HG03060 (cell line): ENCODE results near the gene ACACB.

Source experiments
- ATAC-seq: cut with Tn5 transposase; IDR thresholded peaks from one replicate; pipeline ENCODE4 v1.9.1; 2021; ENCODE audit warnings: low read depth, moderate number of reproducible peaks; ENCODE audit not compliant: unreplicated experiment

The ACACB gene

DNA sequence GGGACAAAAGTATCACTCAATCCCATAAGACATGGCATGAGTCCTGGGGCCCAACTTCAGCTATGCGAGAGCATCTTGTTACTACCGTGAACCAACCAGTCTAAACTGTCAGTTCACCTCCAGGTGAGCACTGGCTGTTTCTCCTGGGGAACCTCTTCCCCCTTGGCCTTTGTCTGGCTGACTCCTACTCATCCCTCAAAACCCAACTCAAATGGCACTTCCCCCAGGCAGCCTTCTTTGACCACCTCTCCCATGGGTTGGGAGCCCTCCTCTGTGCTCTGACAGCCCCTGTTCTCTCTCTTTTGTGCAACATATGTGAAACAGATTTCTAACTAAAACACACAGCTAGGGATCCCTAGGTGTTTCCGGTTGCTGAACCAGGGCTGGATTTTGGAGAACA is 155.0 kb downstream of the ACACB start:
- ATAC-seq: no peak

DNA sequence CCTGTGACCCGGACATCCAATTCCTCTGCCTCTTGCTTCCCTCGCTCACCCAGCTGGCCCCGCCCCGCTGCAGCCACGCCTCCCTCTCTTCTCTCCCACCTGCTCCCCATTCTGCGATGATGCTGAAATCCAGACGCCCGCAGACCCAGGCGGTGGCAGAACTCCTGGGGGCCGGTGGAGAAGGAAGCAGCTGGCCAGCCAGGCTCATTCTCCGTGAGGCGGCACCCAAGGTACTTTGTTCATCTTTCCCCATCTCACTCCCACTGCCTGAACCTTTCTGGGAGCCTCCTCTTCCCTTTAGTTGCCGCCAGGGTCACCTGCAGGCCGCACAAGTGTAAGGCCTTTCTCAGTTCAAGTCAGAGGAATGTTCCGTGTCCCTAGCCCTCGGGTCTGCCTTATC is 157.0 kb downstream of the ACACB start:
- ATAC-seq: no peak

DNA sequence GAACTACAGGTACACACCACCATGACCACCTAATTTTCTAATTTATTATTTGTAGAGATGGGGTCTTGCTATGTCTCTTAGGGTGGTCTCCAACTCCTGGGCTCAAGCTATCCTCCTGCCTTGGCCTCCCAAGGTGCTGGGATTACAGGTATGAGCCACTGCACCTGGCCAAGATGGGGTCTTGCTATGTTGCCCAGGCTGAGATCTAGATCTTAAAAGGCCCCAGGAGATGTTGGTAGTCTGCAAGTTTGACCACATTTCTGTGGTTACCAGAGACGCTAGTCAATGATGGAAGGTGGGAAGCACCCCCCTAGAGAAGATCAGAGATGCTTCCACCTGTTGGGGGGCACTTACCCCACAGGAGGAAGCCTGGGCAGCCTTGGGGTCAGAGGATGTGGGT is 158.0 kb downstream of the ACACB start:
- ATAC-seq: no peak

DNA sequence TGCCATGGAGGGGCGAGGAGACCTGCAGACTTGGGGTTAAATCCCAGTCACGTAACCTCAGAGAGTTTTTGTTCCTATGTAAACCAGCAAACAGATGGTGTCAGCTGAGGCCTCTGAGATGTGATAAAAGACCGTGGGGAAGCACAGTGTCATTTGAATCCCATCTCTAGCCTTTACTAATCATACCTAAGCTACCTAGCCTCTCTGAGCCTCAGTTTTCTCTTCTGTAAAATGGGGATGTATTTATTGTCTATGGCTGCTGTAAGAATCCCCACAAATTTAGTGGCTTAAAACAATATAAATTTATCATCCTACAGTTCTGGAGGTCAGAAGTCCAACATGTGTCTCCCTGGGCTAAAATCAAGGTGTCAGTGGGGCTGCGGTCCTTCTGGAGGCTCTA is 158.8 kb downstream of the ACACB start:
- ATAC-seq: no peak

DNA sequence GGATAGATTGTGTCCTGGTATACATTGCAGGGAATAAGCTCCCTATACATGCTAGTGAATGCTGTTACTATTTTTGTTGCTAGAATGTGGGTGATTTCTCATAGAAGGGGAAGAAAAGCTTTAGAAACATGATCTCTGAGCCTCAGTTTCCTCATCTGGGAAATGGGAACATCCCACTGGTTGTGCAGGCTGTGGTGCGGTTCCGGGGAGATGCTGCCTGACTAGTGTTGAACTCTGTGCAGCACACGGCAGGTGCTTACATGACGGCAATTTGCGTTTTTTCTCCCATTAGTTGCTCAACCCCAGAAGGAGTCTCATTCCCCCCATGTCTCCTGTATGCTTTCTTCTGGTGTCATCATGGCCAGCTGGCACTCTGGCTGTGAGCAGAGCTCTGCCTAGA is 159.8 kb downstream of the ACACB start:
- no peak for ATAC-seq

DNA sequence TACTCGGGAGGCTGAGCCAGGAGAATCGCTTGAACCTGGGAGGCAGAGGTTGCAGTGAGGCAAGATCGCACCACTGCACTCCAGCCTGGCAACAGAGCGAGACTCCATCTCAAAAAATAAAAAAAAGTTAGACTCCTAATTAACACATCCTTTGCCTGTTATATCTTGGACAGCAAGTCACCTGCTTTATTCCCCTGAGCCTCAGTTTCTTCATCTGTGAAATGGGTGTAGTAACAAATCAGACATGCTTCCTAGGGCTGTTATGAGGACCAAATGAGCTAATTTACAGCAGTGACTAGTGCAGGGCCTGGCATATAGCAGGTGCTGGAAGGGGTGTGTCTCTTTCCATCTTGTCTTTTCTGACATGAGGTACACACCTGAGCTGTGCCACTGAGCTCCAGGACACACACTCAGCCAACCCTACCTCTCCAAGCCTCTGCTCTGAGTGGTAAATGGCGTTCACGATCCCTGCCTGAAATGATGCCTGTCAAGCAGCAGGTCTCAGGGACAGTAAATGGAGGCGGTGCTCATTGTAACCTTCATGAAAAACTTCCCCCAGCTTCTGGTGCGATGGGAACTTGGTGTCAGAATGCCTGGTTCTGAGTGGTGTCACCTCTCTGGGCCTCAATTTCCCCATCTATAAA is 161.0 kb downstream of the ACACB start:
- no peak for ATAC-seq

GRCh38 chr12:109277899-109278762 is 161.7 kb downstream of the ACACB start:
- ATAC-seq: no peak

- no peak for ATAC-seq
These were observed 162.5 kb downstream of the ACACB start for GRCh38 chr12:109278912-109279311.

DNA sequence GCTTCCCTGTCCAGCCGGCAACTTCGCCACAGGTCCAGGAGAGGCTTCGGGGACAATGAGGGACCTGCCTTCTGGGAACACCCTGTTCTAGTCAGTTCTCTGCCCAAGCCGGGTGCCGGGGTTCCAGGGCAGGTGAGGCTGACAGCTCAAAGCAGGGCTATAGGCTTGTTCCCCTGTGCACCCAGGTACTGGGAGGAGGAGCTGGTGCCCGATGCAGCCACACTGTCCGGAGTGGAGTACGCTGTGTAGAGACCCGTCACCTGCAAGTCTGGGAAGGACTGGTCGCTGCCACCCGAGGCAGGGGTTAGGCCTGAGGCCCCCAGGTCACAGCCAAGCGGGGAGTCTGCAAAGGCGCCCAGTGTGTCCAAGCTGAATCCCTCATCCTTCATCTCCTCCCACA is 163.1 kb downstream of the ACACB start:
- ATAC-seq: no peak

DNA sequence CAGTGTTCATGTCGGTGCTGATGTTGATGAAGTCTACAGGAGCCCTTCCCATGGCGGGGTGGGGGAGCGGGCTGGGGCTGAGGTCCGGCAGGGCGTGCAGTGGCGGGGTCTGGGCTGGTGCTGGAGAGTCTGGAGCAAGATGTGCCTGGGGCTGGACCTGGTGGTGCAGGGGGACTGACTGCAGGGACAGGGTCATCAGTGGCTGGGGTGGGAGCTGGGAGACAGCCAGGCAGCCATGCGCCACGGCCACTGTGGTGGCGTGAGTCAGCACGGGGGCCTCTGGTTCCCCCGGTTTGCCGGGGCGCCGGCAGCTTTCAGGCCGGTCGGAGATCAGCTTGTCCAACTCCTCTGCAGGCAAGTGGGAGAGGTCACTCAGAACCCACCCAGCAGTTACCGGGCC is 165.1 kb downstream of the ACACB start:
- ATAC-seq: no peak

GRCh38 chr12:109284392-109284791 is 168.0 kb downstream of the ACACB start:
- ATAC-seq: no peak

DNA sequence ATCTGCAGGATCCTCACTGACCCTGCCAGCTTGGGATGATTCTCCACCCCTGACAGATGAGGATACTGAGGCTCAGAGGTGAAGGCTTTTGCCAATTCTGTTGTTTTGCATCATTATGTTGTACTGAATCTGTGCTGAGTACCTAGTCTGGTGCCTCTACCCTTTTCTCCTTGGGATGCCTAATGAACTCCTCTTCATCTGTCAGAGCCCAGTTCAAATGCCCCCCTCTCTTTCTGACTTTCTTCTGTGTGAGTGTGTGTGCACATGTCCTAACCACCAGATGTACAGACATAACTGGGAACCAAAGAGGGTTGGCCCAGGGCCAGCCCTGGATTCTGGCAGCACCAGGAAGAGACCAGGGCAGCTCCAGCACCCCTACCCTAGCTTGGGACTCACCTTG is 169.9 kb downstream of the ACACB start:
- no peak for ATAC-seq

- ATAC-seq: no peak
These were observed 170.3 kb downstream of the ACACB start for GRCh38 chr12:109286652-109287051.

- ATAC-seq: no peak
These were observed 170.8 kb downstream of the ACACB start for GRCh38 chr12:109287181-109287580.

DNA sequence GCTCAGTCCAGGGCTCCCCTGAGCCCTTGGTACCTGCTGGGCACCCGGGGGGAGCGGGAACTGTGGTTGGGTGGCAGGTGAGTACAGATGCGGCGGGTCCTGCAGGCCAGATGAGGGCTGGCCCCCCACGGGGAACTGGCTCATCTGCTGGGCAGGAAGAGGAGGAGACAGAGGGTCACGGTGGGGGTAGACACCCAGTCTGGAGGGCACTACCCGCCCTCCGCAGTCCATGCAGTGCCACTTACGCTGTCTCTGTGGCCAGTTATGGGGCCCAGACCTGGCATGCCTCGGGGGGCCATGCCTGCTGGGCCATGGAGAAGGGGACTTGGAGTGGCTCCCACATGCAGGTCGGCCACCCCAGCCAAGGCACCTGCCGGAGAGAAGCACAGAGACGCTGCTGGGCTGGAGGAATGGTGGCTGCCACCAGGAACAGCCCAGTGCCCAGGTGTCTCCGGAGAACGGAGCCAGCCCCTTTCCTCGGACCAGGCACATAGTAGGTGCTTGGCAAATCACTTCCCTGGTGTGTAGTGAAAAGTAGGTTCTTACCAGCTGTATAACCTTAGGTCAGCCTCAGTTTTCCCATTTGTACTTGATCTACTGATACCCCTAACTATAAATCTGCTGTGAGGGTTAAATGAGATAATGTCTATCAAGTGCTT is 171.6 kb downstream of the ACACB start:
- no peak for ATAC-seq

GRCh38 chr12:109288571-109288970 is 172.2 kb downstream of the ACACB start:
- no peak for ATAC-seq

DNA sequence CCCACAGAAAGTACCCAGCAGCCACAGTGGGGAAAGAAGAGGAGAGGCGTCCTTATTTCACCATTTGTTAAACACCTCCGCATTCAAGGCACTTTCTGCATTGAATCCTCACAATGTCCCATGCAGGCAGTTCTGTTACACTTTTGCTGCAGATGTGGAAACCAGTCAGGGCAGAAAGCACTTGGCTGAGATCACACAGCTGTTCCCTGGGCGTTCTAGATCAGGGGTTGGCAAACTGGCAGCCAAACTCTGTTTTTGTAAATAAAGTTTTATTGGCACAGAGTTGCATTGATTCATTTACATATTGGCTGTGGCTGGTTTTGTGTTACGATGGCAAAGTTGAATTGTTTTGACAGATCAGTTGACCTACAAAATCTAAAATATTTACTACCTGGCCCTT is 172.6 kb downstream of the ACACB start:
- ATAC-seq: no peak

DNA sequence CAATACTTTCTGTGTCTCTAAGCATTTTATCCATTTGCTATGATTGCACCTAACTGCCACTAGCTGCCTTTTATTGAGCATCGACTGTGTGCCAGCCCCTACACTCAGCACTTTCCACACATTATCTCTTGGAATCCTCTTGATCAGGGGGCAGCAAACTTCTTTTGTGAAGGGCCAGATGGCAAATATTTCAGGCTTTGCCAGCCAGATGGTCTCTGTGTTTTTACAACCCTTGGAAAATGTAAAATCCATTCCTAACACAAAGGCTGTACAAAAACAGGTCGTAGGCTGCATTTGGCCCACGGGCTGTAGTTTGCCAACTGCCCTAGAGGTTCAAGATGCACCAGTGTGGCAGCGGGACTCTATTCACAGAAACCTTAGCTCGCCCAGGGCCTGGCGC is 173.2 kb downstream of the ACACB start:
- ATAC-seq: no peak

DNA sequence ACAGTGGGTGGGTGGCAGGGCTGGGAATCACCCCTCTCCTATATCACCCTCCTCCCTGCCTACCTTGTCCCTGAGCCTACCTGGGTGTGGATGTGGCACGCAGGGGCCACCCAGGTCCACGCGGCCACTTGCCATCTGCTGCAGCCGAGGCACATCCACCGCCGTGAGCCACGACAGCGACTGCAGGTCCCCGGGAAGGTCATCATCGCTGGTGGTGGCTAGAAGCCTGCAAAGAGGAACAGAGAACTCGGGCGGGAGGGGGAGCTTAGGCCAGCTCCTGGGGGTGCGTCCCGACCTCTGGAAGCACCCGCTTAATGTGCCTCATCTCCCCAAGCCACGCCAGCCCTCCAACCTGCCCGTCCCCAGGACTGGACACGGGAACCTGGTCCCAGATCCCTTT is 173.7 kb downstream of the ACACB start:
- ATAC-seq: no peak

- no peak for ATAC-seq
These were observed 174.7 kb downstream of the ACACB start for GRCh38 chr12:109291117-109291516.

DNA sequence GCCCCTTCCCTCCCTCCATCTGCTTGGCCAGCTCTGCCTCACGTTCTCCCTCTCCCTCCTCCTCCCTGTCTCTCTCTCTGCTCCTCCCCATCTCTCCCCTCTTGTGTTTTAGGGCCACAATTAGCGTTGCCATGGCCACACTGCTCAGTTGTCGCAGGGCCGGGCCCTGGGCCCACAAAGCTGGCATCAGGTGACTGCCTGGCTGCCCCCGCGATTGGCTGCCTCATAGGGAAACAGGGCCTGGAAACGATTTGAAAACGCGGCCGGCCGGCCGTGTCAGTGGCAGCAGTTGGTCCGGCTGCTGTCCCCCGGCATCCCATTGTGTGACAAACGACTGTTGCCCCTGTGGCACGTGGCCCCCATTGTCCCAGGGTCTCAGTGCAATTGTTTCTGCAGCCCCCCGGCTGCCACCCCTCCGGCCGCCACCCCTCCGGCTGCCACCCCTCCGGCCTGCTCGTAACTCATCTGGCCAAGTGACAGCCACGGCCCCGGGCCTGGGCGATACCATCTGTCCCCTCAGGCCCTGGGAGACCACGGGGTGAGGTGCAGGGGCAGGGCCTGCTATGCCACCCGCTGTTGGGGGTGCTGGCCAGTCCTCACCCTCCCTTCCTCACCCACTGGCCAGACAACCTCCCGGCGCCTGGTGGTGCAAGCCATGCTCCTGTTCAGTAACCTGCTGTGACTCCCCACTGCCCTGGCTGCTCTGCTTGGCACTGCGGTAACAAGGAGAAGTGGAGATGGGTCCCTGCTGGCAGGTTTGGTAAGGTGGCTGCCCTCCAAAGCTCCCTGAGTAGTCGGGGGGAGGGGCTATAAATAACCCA is 175.3 kb downstream of the ACACB start:
- ATAC-seq: no peak
